T-helper 1 cell (primary cell): Measurements from ENCODE around the gene NBAS.

Source experiments
- DNase-seq, 5 donors: peaks; one replicate each; pipeline ENCODE4 v3.0.0-alpha.2; 2012 to 2020

Gene NBAS

DNA sequence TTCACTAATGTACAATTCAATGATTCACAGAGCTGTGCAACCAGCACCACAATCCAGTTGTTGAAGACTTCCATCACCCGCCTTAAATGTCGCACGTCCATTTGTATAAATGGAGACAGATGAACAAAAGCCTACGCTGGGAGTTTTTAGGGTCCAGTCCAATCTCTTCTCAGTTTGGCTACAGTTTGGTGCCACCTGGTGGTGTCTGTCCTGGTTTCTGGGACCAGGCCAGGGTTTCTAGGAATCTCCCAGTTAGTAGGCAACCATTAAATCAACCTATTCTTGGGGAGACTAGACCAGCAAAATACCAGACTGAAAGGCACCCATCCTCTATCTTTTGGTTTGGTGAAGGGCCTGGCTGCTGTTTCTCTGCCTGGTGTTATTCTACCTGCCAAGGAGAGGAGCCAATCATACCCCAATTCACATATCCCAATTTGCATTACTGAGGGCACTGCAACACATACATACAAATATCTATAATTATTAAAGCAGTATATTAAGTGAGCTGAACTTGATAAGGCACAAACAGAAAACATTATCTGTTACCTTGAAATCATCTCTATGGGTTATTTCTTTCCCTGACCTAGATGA, 27.3 kb upstream of the NBAS start:
- DNase-seq = peak in 2 of 5 donors; percentile 4 to 7

DNA sequence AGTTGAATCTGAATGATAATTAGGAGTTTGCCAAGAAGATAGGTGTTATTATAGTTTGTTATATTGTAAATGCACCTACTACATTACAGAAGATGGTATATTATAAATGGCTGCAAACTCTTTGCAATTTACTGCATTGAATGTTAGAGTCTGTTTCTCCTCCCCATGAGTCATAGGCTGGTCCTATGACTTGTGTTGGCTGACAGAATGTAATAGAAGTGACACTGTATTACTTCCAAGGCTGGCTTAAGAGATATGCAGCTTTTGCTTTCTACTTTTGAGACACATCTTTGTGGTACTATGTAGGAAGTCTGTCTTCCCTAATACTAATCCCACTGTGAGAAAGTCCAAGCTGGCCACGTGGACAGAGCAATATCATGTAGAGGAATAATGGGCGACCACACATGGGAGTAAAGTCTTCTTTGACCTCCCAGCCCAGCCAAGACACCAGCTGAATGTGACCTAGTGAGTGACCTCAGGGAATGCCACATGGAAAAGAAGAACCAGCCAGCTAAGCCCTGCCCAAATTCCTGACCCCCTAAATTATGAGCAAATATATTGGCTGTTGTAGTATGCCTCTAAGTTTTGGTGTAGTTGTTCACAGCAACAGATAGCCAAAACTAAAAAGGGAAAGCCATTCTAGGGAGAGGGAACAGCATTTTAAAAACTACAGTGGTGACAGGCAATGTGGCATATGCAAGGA, 23.8 kb upstream of the NBAS start:
- no peak for DNase-seq

DNA sequence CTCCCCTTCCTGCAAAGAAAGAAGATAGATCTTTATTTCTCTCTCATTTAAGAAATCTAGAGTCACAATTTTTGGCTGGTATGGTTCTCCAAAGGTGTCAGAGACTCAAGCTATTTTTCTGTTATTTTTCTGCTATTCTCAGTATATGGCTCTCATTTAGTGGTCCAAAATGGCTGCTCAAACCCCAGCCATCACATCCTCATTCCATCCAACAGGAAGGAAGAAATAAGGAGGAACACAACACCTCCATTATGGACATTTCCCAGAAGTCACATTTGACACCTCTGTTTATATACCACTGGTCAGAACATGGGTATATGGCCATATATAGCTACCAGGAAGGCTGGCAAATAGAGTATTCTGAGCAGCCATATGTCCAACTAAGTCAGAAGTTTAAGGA, 23.2 kb upstream of the NBAS start:
- DNase-seq = no peak

DNA sequence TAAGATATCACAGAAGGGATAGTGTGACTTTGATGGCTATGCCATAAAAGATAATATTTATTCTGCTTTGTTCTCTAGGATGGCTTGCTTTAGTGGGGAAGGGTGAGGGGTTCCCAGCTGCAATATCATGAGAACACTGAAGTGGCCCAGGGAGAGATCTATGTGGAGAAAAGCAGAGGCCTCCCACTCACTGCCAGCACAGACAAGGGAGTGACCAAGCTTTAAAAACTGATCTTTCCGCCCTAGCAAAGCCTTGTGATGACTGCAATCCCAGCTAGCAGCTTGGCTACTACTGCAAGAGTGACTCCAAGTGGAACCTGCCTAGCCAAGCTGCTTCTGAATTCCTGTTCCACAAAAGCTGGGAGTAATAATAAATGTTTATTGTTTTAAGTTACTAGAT, 22.7 kb upstream of the NBAS start:
- no peak for DNase-seq

DNA sequence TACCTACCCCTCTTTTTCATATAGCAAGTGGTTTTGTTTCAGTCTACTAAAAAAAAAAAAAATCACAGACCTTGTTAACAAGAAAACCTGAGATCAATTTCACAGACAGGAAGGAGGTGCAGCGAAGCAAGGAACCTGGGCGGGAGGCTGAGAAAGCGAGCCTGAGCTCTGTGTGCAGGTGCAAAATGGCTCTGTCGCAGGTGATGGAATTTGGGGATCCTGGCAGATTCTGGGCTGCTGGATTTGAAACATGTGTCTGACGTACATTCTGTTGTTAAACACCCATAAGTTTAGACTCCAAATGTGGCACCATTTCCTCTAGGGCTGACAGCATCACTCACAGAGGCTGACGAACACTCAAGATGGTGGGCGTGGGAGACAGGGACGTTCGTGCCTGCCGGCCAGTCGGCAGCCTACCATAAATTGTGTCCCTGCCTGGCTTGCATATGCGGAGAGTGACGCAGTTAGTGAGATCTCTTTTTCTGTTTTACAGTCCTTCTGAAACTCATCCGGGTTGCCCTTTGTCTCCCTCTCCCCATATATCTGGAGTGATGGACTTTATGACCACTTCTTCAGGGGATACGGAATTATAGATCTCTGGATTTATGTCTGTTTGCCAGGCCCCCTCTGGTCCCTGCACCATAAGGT, 21.7 kb upstream of the NBAS start:
- DNase-seq = no peak

DNA sequence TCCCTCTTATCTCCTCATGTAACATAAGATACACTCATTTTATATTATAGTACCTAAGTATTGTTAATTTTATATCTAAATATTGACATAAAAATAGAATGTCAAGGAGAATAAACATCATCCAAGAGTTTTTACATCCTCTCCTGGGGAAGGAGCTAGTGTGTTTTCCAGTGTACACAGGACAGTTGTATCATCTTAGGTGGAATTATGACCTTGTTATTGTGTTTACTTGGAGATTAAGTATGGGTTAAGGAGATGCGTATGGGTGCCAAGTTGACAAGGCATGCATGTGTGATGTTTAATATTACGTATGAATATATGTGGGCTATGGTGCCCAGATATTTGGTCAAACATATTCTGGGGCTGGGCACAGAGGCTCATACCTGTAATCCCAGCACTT, 19.3 kb upstream of the NBAS start:
- DNase-seq = no peak

DNA sequence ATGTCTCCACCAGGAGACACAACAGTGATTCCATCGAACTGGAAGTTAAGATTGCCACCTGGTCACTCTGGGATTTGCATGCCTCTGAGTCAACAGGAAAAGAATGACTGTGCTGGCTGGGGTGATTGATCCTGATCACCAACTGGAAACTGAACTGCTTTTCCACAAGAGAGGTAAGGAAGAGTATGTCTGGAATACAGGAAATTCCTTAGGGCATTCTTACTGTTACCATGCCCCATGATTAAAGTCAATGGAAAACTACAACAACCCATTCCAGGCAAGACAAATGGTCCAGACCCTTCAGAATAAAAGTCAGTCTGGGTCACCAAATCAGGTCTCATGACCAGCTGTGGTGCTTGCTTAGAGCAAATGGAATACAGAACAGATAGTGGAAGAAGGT, 18.5 kb upstream of the NBAS start:
- DNase-seq = no peak

DNA sequence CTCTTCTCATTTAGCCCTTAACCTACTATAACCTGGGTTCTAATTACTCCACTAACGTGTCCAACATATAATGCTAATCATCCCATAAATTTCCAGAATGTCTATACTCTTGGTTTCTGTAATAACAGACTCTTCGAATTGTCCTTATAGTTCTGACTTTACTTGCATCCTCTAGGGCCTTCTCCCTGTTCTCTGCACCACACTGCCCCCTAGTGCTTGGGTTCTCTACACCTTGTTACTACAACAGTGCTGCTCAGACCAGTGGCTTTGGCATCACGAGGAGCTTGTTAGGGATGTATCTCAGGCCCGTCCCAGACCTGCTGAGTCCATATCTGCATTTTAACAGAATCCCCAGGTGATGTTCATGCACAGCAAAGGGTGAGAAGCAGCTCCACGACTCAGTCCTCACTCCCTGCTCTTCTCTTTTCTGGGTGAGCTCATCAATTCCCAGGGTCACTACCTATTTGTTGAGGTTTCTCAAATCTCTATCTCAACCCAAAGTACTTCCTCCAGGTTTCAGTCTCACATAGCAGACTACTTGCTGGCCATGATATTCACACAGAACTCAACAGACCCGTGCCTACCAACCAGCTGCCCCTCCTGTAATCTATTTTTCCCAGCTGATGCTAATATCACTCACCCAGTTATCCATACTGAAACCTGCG, 16.1 kb upstream of the NBAS start:
- DNase-seq = peak; percentile 60 to 87 (median 77)

DNA sequence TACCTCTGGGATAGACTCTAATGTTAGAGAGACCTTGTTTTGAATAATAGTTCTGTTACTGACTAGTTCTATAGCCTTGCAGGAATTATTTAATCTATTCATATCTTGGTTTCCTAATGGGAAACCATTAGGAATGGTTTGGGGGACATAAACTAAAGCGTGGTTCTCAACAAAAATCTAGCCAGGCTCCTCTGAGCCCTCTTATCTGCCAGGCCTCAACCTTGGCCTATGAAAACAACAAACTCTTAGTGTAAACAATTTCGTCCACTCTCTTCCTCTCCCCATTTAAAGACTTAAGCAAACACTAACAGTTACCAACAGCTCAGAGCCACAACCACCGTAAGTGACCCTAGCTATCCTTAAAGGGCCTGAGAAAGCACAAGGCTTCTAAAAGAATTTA, 10.6 kb upstream of the NBAS start:
- DNase-seq = no peak

DNA sequence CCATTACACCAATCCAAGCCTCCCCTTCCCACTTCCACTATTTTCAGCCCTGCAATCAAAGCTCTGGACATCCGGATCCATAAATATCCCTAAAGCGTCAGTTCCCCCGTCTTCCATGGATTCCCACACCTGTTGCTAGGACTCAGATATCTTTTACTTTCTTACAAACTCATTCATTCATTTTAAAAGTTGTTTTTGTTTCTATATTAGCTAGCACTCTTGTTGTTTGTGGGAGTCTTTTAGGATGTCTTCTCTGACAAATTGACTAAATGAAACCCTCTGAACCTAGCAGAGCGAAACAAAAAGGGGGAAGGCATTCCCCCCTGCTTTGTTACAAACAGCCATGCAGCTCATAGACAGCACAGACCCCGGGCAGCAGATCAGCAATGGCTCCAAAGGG, 9.0 kb upstream of the NBAS start:
- no peak for DNase-seq

DNA sequence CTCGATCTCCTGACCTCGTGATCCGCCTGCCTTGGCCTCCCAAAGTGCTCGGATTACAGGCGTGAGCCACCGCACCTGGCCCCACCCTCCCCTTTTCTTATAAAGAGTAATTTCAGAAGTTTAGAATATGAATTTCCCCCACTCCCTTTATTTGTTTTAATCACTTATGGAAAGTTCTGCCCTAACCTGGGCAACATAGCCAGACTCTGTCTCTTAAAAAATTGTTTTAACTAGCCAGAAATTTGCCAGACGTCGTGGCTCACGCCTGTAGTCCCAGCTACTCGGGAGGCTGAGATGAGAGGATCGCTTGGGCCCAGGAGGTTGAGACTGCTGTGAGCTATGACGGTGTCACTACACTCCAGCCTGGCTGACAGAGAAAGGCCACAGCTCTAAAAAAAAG, 7.7 kb upstream of the NBAS start:
- DNase-seq = no peak

DNA sequence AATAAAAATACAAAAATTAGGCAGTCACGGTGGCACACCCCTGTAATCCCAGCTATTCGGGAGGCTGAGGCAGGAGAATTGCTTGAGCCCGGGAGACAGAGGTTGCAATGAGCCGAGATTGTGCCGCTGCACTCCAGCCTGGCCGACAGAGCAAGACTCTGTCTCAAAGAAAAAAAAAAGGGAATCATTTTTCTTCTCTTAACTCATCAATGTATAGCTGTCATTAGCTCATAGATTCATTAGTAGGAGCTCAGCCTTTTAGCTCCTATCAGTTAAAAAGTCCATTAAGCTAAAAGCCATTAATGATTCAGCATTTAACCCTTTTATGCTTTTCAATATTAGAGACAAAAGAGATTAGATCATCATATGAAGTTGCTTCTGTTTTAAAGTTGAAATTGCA, 5.8 kb upstream of the NBAS start:
- no peak for DNase-seq

DNA sequence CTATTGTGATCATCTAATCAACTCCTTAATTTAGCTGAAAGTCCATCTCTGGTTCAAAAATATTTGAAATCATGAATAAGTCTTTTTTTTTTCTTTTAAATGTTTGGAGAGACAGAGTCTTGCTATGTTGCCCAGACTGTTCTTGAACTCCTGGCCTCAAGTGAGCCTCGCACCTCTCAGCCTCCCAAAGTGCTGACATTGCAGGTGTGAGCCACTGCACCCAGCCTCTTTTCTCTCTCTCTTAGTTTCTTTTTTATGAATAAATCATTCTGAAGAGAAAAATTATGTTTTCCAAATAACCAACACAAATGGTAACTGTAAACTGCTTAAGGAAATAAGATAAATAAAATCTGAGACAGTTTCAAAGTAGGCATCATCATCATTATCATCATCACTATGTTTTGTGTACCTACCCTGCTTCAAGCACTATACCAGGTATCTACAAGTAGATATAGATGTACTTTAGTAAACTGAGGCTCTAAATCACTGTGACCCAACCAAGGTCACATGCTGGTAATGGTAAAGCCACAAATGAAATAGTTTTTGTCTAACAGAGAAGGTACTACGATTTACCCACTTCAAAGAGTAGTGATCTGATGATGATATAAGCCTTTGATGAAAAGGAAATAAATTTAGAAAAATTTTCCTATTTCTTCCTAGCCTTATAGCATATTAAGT, 5.0 kb upstream of the NBAS start:
- DNase-seq = no peak

DNA sequence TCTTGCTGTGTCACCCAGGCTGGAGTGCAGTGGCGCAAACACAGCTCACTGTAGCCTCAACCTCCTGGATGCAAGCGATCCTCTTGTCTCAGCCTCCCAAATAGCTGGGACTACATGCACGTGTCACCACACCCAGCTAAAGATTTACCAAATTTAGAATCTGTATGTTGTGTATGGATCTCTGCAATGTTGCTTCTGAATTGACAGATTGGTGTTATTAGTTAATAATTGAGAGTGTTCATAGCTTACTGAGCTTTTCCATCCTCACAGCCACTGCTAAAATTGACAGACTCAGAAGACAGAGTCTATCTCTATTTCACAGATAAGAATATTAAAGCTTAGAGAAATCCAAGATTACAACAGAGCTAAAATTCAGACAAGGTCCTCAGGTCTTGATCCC, 4.3 kb upstream of the NBAS start:
- no peak for DNase-seq

DNA sequence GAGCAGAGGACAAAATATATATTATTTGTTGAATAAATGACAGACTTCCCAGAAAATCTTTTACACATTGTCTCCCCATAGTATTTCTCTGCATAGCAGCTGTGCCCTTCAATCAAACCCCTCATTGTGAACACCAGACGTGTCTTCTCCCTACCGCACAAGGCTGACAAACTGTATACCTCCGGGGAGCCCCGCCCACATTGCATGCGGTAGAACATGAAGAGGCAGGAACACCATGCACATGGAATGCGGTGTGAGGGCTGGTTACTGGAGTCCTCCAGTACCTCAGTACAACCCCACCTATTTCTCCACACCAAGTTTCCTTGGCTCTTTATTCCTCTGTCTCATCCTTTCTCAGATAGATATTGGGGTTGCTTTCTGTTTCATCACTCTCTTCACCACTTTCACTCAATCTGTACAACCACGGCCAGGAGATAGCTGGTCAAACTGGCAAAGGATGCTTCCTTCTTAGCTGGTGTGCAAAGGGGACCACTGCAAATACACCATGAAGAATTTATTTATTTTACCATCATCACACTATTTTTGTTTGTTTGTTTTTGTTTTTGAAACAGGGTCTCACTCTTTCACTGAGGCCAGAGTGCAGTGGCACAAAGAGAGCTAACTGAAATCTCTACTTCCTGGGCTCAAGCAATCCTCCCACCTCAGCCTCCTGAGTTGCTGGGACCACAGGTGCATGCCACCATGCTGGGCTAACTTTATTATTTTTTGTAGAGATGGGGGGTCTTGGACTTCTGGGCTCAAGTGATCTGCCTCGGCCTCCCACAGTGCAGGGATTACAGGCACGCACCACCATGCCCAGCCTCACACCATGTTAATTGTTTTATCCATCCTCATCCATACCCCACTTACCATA, 2.3 kb upstream of the NBAS start:
- DNase-seq = no peak

DNA sequence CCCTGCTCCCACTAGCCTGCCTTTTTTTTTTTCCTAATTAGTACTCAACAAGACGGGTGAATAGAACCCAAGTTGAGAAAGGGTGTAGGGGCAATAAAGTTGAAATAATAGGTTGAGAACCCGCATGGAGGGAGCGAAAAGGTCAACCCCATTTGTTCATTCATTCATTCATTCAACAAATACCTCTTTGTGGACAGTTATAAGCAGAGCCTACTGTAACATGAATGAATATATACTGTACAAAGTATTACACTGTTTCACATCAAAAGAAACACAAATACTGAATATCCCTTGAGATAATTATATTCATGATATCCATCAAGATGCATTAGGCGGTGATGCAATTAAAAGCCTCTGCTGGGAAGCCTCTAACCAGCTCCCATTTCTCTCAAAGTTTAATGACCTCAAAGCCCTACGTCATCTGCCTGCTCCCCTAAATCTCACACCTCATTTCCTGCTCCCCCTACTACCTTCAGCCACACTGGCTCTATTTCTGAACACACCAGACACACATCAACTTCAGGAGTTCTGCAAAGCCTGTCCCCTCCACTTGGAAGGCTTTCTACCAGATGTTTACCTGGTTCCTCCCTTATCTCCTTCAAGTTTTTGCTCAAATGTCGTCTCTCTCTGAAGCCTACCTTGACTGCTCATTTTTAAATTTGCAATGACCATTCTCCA, 1.4 kb upstream of the NBAS start:
- no peak for DNase-seq

DNA sequence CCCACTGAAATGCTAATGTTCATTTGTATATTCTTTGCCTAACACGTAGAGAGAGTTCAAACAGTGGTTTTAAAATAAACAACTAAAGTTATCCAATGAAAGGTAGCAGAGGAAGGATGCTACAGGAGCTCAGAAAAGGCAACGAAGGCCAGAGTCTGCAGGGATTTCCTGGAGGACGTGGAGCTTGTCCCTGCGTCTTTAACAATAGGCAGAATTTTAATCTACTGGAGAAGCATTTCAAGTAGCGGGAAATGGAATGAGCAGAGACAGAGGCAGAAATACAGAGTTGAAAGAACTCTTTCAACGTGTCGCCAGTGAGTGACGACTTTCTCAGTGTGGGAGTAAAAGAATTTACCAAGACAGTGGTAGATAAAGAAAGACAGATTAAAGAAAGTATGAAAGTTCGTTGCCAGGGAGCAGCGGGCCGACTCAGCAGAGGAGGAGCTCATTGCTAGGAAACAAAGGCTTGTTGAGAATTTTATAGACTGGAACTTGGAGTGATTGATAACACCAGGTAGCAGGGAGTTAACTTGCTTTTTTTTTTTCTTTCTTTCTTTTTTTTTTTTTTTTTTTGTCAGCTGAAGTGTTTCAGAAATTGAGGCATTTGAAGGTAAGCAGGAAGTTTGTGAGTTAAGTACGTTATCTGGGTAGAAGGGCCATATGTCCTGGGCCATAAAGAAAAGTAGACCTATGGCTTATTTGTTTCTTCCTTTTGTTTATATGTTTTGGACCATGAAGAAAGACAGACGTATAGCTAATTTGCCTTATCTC, 625 bp upstream of the NBAS start:
- peak in 2 of 5 donors; percentile 13 to 37 for DNase-seq

DNA sequence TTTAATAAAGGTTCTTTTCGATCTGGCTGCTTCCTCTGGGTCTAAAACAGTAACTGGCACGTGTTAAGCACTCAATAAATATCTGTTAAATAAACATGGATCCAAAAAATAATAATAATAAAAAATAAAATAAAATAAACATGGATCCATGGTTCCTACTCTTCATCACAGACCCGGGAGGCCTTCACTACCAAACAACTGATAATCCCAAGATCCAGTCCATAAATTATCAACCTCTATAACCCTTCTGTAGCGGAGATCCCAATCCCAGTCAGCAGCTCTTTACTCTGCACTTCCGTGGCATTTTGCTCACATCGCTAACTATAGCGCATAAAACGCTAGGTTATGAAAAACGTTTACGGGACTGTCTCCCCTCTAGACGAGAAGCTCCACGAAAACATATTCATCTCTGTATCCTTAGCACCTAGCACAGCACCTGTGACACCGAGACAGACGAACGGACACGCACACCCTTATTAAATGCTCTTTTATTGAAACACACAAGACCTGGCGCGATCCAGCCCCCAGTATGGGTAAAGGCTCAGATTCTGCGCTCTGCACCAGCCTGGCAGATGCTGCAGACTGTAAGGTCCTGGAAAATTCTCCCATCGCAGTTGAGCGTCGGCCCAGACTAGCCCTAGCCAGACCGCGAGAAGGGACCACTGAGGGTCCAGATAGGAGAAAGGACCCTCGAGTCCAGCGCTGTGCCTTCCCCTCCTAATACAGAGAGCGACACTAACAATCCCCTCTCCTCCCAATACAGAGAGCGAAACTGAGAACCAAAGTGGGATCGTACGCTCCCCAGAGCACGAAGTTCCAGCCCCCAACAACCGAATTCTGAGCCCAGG, 770 bp downstream of the NBAS start:
- peak in 3 of 5 donors; percentile 1 to 11 (median 2) for DNase-seq

DNA sequence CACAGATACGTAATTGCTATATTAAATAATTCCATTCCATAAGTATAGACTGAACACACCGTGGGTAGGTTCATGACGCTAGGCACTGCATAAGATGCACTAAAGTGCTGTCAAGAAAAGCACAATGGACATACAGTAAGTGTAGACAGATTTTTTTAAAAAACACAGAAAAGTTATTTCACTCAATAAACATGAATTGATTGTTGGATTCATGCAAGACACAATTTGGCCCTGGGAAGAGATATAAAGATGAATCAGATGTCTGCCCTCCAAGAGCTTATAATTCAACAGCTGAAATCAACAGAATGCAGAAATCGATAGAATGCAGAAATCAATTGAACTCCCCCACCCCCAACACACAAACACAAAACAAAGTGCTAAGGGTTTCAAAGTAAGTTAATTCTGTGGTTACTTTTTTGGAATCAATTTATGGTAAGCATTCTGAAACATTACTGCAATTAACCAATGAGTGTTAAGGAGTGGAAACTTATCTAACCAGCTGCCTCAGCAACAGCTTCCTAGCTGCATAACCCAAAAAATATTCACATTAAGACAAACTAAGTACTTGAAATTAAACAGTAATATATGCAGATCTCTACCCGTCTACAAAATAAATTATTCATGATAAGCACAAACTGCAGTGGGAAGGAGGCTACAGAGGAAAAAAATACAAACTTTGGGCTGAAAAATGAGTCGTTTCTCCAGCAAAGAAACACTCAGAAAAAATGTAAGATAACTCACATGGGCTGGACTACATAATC, 1.6 kb downstream of the NBAS start:
- no peak for DNase-seq
